Activated T-helper 2 cell treated with anti-CD3 and anti-CD28 coated beads, Interferon-gamma antibody, Interleukin-2, Interleukin-4, amounts not matched to agents 10 μg/mL and 5 μg/mL and 100 μg/mL, durations not matched to agents 14 hours and 24 hours and 36 hours (primary cell): ENCODE results near the gene CYRIA. TPM values are rescaled to one million over a fixed set of nuclear protein-coding genes. Genes with fewer than 3 reads are reported as not detected.
A peak's percentile ranks its signal among the peaks of the same experiment; 100 is the strongest.

Experiments used
- DNase-seq: peaks from one replicate; pipeline ENCODE4 v3.0.0; 2021; ENCODE audit warnings: low spot score
- H3K27ac Mint-ChIP-seq: one replicate; pipeline ENCODE4 v1.8.0; 2021; ENCODE audit warnings: mixed read lengths
- H3K27me3 Mint-ChIP-seq: one replicate; pipeline ENCODE4 v1.8.0; 2021; ENCODE audit warnings: low read depth, mixed read lengths
- H3K36me3 Mint-ChIP-seq: one replicate; pipeline ENCODE4 v1.8.0; 2021; ENCODE audit warnings: low read depth, mixed read lengths
- H3K4me1 Mint-ChIP-seq: one replicate; pipeline ENCODE4 v1.8.0; 2021; ENCODE audit warnings: low read depth, mixed read lengths
- H3K4me3 Mint-ChIP-seq: one replicate; pipeline ENCODE4 v1.8.0; 2021; ENCODE audit warnings: low read depth, mild to moderate bottlenecking, moderate library complexity, mixed read lengths
- H3K9me3 Mint-ChIP-seq: one replicate; pipeline ENCODE4 v1.8.0; 2021; ENCODE audit warnings: mixed read lengths
- intact Hi-C: fragments of 100-400 bp; cut with micrococcal nuclease; formaldehyde crosslinking; loops from one replicate; pipeline ENCODE4 v1.15.1; 2023
- total RNA-seq: library from RNA; stranded (reverse); gene quantifications from 2 replicates; pipeline ENCODE4 v1.2.3, GENCODE V29; 2022

Gene CYRIA
- total RNA-seq, 1 donor from 2014 or later: 1.8 TPM

DNA sequence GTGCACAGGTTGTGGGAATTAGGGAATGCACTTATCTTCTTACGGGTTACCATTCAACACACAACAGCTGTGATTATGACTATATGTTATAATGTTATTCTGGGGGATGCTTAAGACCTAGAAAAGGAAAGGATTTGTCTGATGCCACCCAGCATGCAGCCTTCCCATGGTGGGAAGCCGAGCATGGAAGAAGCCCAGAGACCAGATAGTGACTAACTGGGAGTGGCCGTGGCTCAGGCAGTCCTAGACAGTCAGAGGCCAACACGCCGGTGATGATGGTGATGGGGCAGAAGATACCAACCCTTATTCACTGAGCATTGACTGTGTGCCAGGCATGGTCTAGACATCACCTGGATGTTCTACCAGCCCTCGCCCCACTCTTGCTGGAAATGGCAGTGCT, 35.9 kb downstream of the CYRIA start:
- Mint-ChIP-seq H3K4me3 (no peak overlapping the region), H3K4me1 (peaks cover 19% of the 10 kb centered on the region)
- intact Hi-C loops: no loop called here

DNA sequence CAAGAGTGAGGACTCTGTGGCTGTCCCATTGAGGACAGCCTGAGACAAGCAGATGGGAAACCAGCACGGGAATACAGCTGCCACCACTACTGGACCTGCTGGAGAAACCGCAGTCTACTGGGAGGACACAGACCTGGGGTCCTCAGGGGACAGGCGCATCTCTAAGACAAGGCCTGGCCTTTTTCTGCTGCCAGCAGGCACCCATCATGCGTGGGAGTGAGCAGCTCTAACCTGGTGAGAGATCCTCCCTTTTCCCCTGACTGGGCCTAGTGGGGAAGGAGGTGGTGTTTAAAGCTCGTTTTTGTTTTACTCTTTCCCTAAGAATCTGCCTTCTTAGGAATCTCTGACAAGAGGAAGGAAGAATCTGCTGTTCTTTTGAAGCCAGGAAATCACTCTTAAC, 36.6 kb downstream of the CYRIA start:
- no peak for DNase-seq
- H3K27ac Mint-ChIP-seq: no peak overlapping the region
- peaks cover 23% of the 10 kb centered on the region for H3K4me1 Mint-ChIP-seq
- no peaks in the 10 kb centered on the region for H3K36me3 Mint-ChIP-seq
- intact Hi-C loops: no loop called here
- H3K4me3 Mint-ChIP-seq: no peak overlapping the region
- no peaks in the 10 kb centered on the region for H3K27me3 Mint-ChIP-seq
- H3K9me3 Mint-ChIP-seq: no peaks in the 10 kb centered on the region

More for the DNA sequence above, 35.9 kb downstream of the CYRIA start:
- no peak for DNase-seq
- Mint-ChIP-seq H3K36me3 (no peaks in the 10 kb centered on the region), H3K27ac (no peak overlapping the region), H3K27me3 (no peaks in the 10 kb centered on the region), H3K9me3 (no peaks in the 10 kb centered on the region)

DNA sequence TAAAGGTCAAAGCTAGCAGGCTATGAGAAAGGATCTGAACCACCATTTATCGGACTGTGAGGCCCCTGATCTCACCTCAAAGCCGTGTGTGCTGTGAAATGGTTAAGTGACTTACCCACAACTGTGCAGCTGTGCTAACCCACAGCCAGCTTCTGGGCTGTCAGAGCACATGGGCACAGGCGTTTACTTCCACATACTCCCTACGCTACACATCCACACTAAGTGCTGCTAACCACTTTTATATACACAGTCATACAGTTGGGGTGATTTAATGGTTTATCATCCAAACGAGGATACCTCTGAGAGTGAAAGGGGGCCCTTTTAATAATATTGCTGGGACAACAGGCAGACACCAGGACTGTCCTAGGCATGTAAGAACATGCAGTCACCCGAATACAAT, 37.3 kb downstream of the CYRIA start:
- intact Hi-C loops: no loop called here
- no peak overlapping the region for H3K27ac Mint-ChIP-seq
- DNase-seq: no peak
- no peaks in the 10 kb centered on the region for H3K27me3 Mint-ChIP-seq
- H3K9me3 Mint-ChIP-seq: no peaks in the 10 kb centered on the region
- no peaks in the 10 kb centered on the region for H3K36me3 Mint-ChIP-seq
- no peak overlapping the region for H3K4me3 Mint-ChIP-seq
- H3K4me1 Mint-ChIP-seq: peaks cover 30% of the 10 kb centered on the region

DNA sequence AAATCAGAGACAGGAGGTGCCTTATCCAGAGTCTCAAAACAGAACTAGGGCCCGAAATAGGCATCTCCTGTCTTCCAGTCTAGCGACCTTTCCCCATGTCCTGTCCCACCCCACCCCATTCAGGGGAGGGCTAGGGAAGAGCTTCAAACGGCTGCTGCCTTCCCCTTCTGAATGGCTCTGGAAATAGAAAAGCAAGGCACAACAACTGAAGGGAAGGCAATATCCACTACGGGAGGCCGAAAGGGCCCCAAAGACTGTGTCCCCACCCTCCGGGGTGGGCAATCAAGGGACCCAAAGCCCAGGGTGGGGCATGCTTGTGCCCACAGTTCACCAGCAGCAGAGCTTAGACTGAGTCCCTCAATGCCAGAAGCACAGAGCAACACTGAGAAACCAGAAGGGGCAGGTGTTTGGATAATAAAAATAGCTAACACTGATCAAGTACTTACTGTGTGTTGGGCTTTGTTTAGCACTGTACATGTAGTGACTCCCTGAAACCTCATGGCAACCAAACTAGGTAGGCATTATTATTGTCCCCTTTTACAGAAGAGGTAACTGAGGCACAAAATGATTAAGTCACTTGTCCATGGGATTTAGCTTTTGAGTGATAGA, 38.5 kb downstream of the CYRIA start:
- intact Hi-C loops: no loop called here
- no peaks in the 10 kb centered on the region for H3K36me3 Mint-ChIP-seq
- H3K4me3 Mint-ChIP-seq: no peak overlapping the region

DNA sequence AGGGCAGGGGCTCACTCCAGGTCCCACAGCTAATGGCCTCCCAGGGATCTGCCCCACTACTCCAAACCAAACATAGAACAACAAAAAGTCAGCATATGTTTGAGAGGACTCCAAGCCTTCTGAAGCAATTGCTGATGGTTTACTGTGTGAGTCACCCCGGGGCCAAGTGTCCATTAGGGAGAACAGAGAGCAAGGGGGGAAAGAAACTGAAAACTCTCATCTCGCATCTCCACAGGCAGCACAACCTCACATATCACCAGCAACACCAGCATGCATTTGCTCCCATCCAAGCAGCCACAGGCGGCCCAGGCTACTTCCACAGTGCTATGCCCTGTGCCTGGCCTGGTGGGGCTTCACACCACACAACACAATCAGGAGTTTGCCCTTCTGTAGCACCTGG, 39.1 kb downstream of the CYRIA start:
- H3K4me3 Mint-ChIP-seq: no peak overlapping the region

More for the DNA sequence above, 38.5 kb downstream of the CYRIA start:
- peaks cover 42% of the 10 kb centered on the region for H3K4me1 Mint-ChIP-seq
- no peaks in the 10 kb centered on the region for H3K9me3 Mint-ChIP-seq
- no peaks in the 10 kb centered on the region for H3K27me3 Mint-ChIP-seq
- no peak overlapping the region for H3K27ac Mint-ChIP-seq
- no peak for DNase-seq

DNA sequence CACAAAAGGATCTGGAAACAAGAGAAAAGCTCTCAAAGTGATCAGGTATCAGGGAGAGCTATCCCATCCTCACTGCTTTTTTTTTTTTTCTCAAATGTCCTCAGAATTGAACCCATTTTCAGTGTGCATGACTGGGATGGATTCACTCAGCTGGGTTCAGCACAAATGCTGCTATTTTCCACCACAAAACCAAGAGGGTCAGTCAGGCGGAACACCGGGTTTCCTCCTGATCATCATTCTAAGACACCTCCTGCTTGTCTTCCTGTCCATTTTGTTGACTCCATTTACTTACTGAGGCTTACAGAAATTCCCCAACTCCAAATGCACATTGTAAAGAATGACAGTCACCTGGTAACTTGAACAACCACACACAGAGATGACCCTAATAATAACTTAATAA, 39.9 kb downstream of the CYRIA start:
- H3K27ac Mint-ChIP-seq: no peak overlapping the region
- peaks cover 48% of the 10 kb centered on the region for H3K4me1 Mint-ChIP-seq
- peaks cover 8% of the 10 kb centered on the region for H3K27me3 Mint-ChIP-seq
- no peaks in the 10 kb centered on the region for H3K9me3 Mint-ChIP-seq
- H3K36me3 Mint-ChIP-seq: peaks cover 3% of the 10 kb centered on the region
- H3K4me3 Mint-ChIP-seq: no peak overlapping the region
- intact Hi-C loops: no loop called here
- DNase-seq: no peak

More for the DNA sequence above, 39.1 kb downstream of the CYRIA start:
- intact Hi-C loops: no loop called here
- no peak for DNase-seq
- no peak overlapping the region for H3K27ac Mint-ChIP-seq
- H3K27me3 Mint-ChIP-seq: peaks cover 3% of the 10 kb centered on the region
- peaks cover 48% of the 10 kb centered on the region for H3K4me1 Mint-ChIP-seq
- no peaks in the 10 kb centered on the region for H3K9me3 Mint-ChIP-seq
- H3K36me3 Mint-ChIP-seq: peaks cover 3% of the 10 kb centered on the region

DNA sequence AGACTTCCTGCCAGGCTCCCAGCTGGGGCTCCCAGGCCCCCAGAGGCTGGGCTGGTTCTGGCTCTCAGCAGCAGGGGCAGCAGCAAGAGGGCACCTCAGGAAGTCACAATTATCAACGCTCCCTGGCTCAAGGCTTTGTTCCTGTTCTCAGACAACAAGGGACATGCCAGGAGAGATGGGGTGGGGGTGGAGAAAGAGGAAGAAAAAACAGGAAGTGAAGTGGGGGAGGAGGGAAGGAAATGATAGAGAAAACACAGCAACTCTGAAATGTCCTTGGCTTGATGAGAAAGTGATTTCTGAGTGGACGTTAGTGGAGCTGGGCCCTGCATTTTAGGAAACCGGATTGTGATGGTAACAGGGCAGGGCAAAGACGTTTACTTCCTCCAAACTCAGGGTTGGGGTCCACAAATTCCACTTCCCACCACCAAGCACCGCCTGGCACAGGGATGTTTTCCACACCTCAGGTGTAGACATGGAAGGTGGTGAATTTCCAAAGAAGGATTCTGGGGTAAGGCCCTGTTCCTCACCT, 40.4 kb downstream of the CYRIA start:
- Mint-ChIP-seq H3K36me3 (peaks cover 3% of the 10 kb centered on the region), H3K4me1 (peaks cover 43% of the 10 kb centered on the region), H3K27me3 (peaks cover 9% of the 10 kb centered on the region), H3K9me3 (no peaks in the 10 kb centered on the region), H3K4me3 (no peak overlapping the region), H3K27ac (no peak overlapping the region)
- DNase-seq: no peak
- intact Hi-C loops: no loop called here

DNA sequence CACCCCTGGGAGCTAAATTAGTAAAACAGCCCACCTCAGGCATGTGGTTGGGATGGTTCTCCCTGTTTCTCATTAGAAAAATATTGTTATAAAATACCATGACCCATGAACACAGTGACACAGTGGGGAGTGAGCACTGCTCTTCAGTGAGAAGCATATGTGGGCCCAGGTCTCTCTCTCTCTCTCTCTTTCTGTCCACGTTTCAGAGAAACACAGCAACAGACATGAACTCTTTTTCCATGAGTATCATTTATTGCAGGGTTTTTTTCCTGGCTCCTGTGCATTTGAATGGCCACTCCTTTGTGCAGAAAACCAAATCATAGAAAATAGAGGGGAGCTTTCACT, 41.2 kb downstream of the CYRIA start:
- peaks cover 3% of the 10 kb centered on the region for H3K36me3 Mint-ChIP-seq
- no peaks in the 10 kb centered on the region for H3K9me3 Mint-ChIP-seq
- H3K27ac Mint-ChIP-seq: no peak overlapping the region
- DNase-seq: no peak
- intact Hi-C loops: loop anchor here (5.0 kb wide), 1 partner anchor 43 kb away; the partner anchor contains the start of gene CYRIA
- H3K4me3 Mint-ChIP-seq: no peak overlapping the region
- peaks cover 43% of the 10 kb centered on the region for H3K4me1 Mint-ChIP-seq
- peaks cover 11% of the 10 kb centered on the region for H3K27me3 Mint-ChIP-seq

DNA sequence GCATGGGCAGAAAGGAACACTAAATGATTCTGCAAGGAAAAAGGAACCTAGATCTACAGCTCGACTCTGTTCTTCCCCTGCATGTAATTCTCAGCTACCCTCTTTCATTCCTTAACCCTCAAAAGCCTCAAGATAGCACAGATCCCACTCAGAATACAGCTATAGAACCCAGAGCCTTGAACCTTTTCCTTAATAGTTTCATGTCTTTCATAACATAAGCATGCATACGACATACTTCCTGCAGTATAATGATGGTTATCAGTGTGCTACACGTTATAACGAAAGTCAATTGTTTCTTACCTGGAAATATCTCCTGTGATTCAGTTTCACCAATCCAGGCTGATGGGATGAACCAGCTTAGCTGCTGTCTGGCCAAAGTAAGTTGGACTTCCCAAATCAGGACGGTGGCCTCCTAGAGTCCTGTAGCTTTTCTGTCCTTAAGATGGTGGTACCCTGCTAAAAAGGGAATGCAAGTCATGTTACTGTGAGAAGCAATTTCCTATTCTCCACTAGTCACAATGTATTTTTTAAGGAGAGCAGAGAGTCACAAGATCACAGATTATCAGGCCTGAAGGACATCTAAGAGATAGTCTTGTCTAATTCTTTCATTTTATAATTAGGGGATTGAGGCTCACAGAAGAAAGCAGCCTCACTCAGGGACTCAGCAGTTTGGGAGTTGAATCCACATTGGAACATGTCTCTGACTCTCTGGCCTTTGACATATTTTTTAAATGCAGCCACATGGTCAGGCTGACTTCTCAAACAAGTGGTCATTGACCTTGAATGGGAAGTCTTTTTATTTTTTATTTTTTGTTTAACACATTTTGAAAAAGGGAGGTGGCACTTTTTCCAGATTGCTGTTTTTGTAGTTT, 41.8 kb downstream of the CYRIA start:
- Mint-ChIP-seq H3K36me3 (peaks cover 3% of the 10 kb centered on the region), H3K27me3 (peaks cover 11% of the 10 kb centered on the region), H3K4me1 (peaks cover 43% of the 10 kb centered on the region), H3K9me3 (no peaks in the 10 kb centered on the region), H3K27ac (no peak overlapping the region), H3K4me3 (peak overlapping the region; percentile 1)
- intact Hi-C loops: loop anchor here (2.0 to 5.0 kb wide), 2 partner anchors 44 to 105 kb away; partner anchors contain the start of gene CYRIA
- DNase-seq: no peak

DNA sequence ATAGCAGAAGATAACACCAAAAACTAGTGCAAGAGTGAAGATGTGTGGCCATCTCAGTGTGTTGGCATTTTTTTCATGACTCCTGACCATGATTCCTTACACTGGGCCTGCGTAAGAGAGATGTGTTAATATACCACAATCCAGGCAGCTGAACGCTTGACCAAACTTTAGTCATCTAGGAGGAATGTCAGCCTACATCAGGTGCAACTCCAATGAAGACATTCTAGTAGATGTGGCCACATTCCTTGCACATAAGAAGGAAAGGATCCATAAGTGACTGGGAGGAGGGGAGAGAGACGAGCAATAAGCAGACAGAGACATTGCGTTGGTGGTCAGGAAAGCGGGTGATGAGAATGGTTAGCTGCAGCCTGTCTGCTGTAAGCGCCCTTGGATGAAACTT, 42.6 kb downstream of the CYRIA start:
- peaks cover 41% of the 10 kb centered on the region for H3K4me1 Mint-ChIP-seq
- DNase-seq: no peak
- H3K27ac Mint-ChIP-seq: no peak overlapping the region
- intact Hi-C loops: loop anchor here (2.0 to 5.0 kb wide), 2 partner anchors 44 to 106 kb away; partner anchors contain the start of gene CYRIA
- no peaks in the 10 kb centered on the region for H3K9me3 Mint-ChIP-seq
- no peak overlapping the region for H3K4me3 Mint-ChIP-seq
- H3K36me3 Mint-ChIP-seq: peaks cover 3% of the 10 kb centered on the region
- H3K27me3 Mint-ChIP-seq: peaks cover 11% of the 10 kb centered on the region

DNA sequence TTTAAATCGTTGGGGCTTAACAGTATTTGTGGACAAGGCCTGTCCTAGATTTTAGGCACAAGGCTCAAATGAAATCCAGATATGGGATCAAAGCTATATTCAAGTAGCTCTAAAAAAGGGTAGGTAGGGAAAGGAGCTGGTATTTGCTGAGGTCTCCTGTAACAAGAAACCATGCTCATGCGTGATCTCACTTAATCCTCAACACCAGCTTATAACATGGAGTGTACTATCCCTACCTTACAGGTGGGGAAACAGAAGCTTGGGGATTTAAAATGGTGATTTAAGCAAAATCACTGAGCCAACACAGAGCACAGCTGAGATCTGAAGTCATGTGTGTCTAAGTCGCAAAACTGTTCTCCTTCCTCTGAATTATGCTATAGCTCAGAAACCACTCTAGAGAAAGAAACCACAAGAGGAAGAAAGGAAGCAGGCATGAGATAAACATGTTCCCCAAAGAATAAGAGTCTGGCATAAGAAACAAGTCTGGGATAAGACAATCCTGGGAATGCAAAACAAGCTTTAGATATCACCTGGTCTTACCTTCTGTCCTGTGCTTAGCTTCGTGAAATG, 43.1 kb downstream of the CYRIA start:
- peaks cover 3% of the 10 kb centered on the region for H3K36me3 Mint-ChIP-seq
- H3K27ac Mint-ChIP-seq: no peak overlapping the region
- no peak overlapping the region for H3K4me3 Mint-ChIP-seq
- intact Hi-C loops: loop anchor here (2.0 to 5.0 kb wide), 2 partner anchors 45 to 106 kb away; partner anchors contain the start of gene CYRIA
- DNase-seq: no peak
- H3K9me3 Mint-ChIP-seq: no peaks in the 10 kb centered on the region
- H3K4me1 Mint-ChIP-seq: peaks cover 40% of the 10 kb centered on the region
- peaks cover 11% of the 10 kb centered on the region for H3K27me3 Mint-ChIP-seq

DNA sequence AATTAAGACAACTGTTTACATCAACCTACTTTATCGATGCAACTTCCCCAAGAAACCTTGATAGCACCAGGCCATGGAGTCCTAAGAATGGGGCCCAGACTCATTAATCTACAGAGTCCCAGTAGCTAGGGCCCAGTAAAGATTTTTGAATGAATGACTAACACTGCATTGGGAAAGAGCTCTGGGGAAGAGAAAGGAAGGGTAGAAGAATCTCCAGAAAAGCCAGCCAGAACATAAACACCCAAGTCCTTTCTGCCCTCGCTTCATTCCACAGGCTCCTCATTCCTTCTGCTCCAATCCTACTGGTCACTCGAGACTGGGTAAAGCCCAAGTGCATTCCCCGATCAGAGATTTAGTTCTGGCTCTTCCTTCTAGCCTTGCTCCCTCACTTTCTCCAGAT, 44.3 kb downstream of the CYRIA start:
- H3K4me3 Mint-ChIP-seq: no peak overlapping the region
- peaks cover 11% of the 10 kb centered on the region for H3K27me3 Mint-ChIP-seq
- no peaks in the 10 kb centered on the region for H3K9me3 Mint-ChIP-seq
- H3K27ac Mint-ChIP-seq: no peak overlapping the region
- H3K4me1 Mint-ChIP-seq: peaks cover 38% of the 10 kb centered on the region
- DNase-seq: no peak
- peaks cover 3% of the 10 kb centered on the region for H3K36me3 Mint-ChIP-seq
- intact Hi-C loops: loop anchor here (5.0 kb wide), 1 partner anchor 46 kb away; the partner anchor contains the start of gene CYRIA
